SK-N-MC (cell line): ENCODE data around the gene DLGAP1.

Source experiments
- EZH2 ChIP-seq: fragments of 200-600 bp; sonication (generic); IDR thresholded peaks from one replicate; pipeline ENCODE4 v1.6.1; 2017; ENCODE audit warnings: antibody characterized with exemption
- FOXP2 ChIP-seq: optimal IDR thresholded peaks from 2 replicates; pipeline ENCODE3; 2011; ENCODE audit warnings: mild to moderate bottlenecking, moderate library complexity; ENCODE audit not compliant: insufficient read depth; ENCODE audit errors: extremely low read length, control extremely low read depth
- POLR2AphosphoS5 ChIP-seq: IDR thresholded peaks from 2 replicates; pipeline ENCODE4 v1.6.1; 2012; ENCODE audit warnings: mild to moderate bottlenecking, low read depth, low read length, borderline replicate concordance

- TF ChIP-seq EZH2 (no peak), POLR2AphosphoS5 (no peak), FOXP2 (no peak)
Observed at GRCh38 chr18:3458378-3458777, 996.7 kb downstream of the DLGAP1 start.
